Measurements from ENCODE around the gene MPP1. TPM values are rescaled to one million over a fixed set of nuclear protein-coding genes. Genes with fewer than 3 reads are reported as not detected.

MPP1 gene
- total and polyA plus RNA-seq, 2 of the 8 experiments (the other 6 are each of a cell fraction or from before 2014, with no cell fraction given): 7.6 to 13.4 TPM

DNA sequence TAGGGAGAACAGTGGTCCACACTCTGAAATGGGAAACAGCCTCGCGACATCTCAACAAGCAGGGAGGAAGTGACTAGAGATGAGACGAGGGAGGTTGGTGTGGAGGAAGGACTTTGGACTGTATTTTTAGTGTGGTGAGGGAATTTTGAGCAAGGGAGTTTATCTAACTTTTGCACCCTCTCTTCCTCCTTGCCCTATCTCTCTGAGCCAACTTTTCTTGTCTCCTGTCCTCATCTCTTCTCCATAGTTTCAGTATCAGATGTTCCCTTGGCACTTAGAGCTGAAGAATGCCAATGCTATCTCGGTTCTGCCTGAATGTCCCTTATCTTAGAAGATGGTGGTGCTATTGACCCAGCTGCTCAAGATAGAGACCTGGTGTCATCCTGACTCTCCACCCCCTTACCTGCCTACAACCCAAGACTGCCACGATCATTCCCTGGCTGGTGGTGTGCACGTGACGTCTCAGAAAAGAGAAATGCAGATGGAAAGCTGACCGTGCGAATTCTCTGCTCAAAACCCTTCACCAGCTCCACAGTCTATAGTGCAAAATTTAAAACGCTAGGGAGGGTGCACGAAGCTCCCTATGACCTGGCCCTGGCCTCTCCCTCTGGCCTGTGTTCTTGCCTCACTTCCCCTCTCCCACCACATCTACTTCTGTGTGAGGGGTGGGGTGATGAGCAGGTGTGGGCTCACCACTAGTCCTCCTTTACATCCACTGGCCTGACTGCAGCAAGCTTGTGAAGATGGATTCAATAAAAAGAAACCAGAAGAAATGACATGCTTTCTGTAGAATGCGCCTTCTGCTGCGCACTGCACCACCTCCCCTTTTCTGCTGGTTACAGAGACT, 20.9 kb downstream of the MPP1 start (continued):
- no peak for TF ChIP-seq CBX5 (IDR thresholded peaks at IDR 0.05; ENCODE audit: low read depth, low read length)

All from H1 (cell line).